Measurements from ENCODE around the gene SPSB1.
A peak's percentile ranks its signal among the peaks of the same experiment; 100 is the strongest.

Gene SPSB1

GRCh38 chr1:9260059-9260766 lies 32.5 kb upstream of the SPSB1 start:
- DNase-seq (ENCODE audit: low read depth in 2 of 2) = no peak

GRCh38 chr1:9261496-9261895 lies 31.2 kb upstream of the SPSB1 start:
- DNase-seq (ENCODE audit: low read depth in 2 of 2) = no peak

GRCh38 chr1:9262096-9262986 lies 30.4 kb upstream of the SPSB1 start:
- DNase-seq (ENCODE audit: low read depth in 2 of 2) = no peak

- DNase-seq (ENCODE audit: low read depth in 2 of 2) = no peak
Observed at GRCh38 chr1:9263276-9263855, 29.3 kb upstream of the SPSB1 start.

GRCh38 chr1:9263984-9264872 lies 28.5 kb upstream of the SPSB1 start:
- no peak for DNase-seq (ENCODE audit: low read depth in 2 of 2)

GRCh38 chr1:9265037-9265436 lies 27.7 kb upstream of the SPSB1 start:
- no peak for DNase-seq (ENCODE audit: low read depth in 2 of 2)

- no peak for DNase-seq (ENCODE audit: low read depth in 2 of 2)
Observed at GRCh38 chr1:9265968-9266367, 26.7 kb upstream of the SPSB1 start.

- no peak for DNase-seq (ENCODE audit: low read depth in 2 of 2)
Observed at GRCh38 chr1:9267352-9267686, 25.4 kb upstream of the SPSB1 start.

GRCh38 chr1:9267827-9268581 lies 24.7 kb upstream of the SPSB1 start:
- DNase-seq (ENCODE audit: low read depth in 2 of 2) = no peak

- no peak for DNase-seq (ENCODE audit: low read depth in 2 of 2)
Observed at GRCh38 chr1:9269078-9269501, 23.6 kb upstream of the SPSB1 start.

- DNase-seq (ENCODE audit: low read depth in 2 of 2) = no peak
Observed at GRCh38 chr1:9269721-9270120, 23.0 kb upstream of the SPSB1 start.

- no peak for DNase-seq (ENCODE audit: low read depth in 2 of 2)
Observed at GRCh38 chr1:9270290-9270883, 22.3 kb upstream of the SPSB1 start.

GRCh38 chr1:9271283-9271682 lies 21.4 kb upstream of the SPSB1 start:
- DNase-seq (ENCODE audit: low read depth in 2 of 2) = no peak

- DNase-seq (ENCODE audit: low read depth in 2 of 2) = no peak
Observed at GRCh38 chr1:9271861-9272595, 20.7 kb upstream of the SPSB1 start.

GRCh38 chr1:9273177-9273576 lies 19.5 kb upstream of the SPSB1 start:
- no peak for DNase-seq (ENCODE audit: low read depth in 2 of 2)

GRCh38 chr1:9275161-9275560 lies 17.5 kb upstream of the SPSB1 start:
- no peak for DNase-seq (ENCODE audit: low read depth in 2 of 2)

- peak; percentile 54 to 57 for DNase-seq (ENCODE audit: low read depth in 2 of 2)
Observed at GRCh38 chr1:9275567-9276034, 17.1 kb upstream of the SPSB1 start.

- DNase-seq (ENCODE audit: low read depth in 2 of 2) = no peak
Observed at GRCh38 chr1:9278116-9278515, 14.6 kb upstream of the SPSB1 start.

GRCh38 chr1:9278585-9279153 lies 14.0 kb upstream of the SPSB1 start:
- no peak for DNase-seq (ENCODE audit: low read depth in 2 of 2)

Data from stimulated activated CD4-positive, alpha-beta T cell treated with anti-CD3 and anti-CD28 coated beads, Interleukin-1b, Interleukin-23, amount 100 ng/mL, for 4 hours (primary cell).